ENCODE measurements around the gene TRIM66. TPM values are rescaled to one million over a fixed set of nuclear protein-coding genes. Genes with fewer than 3 reads are reported as not detected.

Gene TRIM66
- total and polyA plus RNA-seq, 2 experiments from 2014 or later, result 1.0 to 3.3 TPM

GRCh38 chr11:8652140-8652539 is 30.3 kb downstream of the TRIM66 start:
- Histone ChIP-seq H3K27ac (ENCODE audit: low read depth) (no peak overlapping the region), H3K79me2 (replicated peaks; ENCODE audit: insufficient read depth) (no peaks in the 10 kb centered on the region), H3K36me3 (ENCODE audit: insufficient read depth) (no peaks in the 10 kb centered on the region), H2AFZ (no peak overlapping the region), H3F3A (replicated peaks; ENCODE audit: low read depth) (no peaks in the 10 kb centered on the region), H3K27me3 (ENCODE audit: insufficient read depth) (no peaks in the 10 kb centered on the region), H3K4me2 (no peak overlapping the region), H3K9me2 (ENCODE audit: insufficient read depth) (no peaks in the 10 kb centered on the region), H3K4me3 (no peak overlapping the region), H4K20me1 (replicated peaks; ENCODE audit: insufficient read depth) (no peaks in the 10 kb centered on the region), H3K4me1 (ENCODE audit: insufficient read depth) (no peaks in the 10 kb centered on the region)
- DNase-seq (ENCODE audit: low spot score) (no peak), ATAC-seq (no peak)
- Mint-ChIP-seq H3K27ac (no peak overlapping the region), H3K4me1 (no peaks in the 10 kb centered on the region), H3K27me3 (ENCODE audit: insufficient read depth, low read depth, poor library complexity) (peaks cover 2% of the 10 kb centered on the region), H3K36me3 (ENCODE audit: low read depth) (no peaks in the 10 kb centered on the region), H3K4me3 (no peak overlapping the region), H3K9me3 (no peaks in the 10 kb centered on the region)
- no peak for TF ChIP-seq STAT1 (IDR thresholded peaks at IDR 0.05; ENCODE audit: unreplicated experiment)
- TF ChIP-seq CTCF (conservative IDR thresholded peaks at IDR 0.05; ENCODE audit: low read depth in 2 of 2), result no peak

- Mint-ChIP-seq H3K9me3 (no peaks in the 10 kb centered on the region), H3K4me1 (no peaks in the 10 kb centered on the region), H3K27me3 (ENCODE audit: insufficient read depth, low read depth, poor library complexity) (peaks cover 2% of the 10 kb centered on the region), H3K27ac (no peak overlapping the region), H3K36me3 (ENCODE audit: low read depth) (no peaks in the 10 kb centered on the region), H3K4me3 (no peak overlapping the region)
- Histone ChIP-seq H3K4me1 (ENCODE audit: insufficient read depth) (no peaks in the 10 kb centered on the region), H3K36me3 (ENCODE audit: insufficient read depth) (no peaks in the 10 kb centered on the region), H3K4me2 (no peak overlapping the region), H3K4me3 (no peak overlapping the region), H4K20me1 (replicated peaks; ENCODE audit: insufficient read depth) (no peaks in the 10 kb centered on the region), H3K27me3 (ENCODE audit: insufficient read depth) (no peaks in the 10 kb centered on the region), H3K27ac (ENCODE audit: low read depth) (no peak overlapping the region), H2AFZ (no peak overlapping the region), H3F3A (replicated peaks; ENCODE audit: low read depth) (no peaks in the 10 kb centered on the region), H3K9me2 (ENCODE audit: insufficient read depth) (no peaks in the 10 kb centered on the region), H3K79me2 (replicated peaks; ENCODE audit: insufficient read depth) (no peaks in the 10 kb centered on the region)
- ATAC-seq (no peak), DNase-seq (ENCODE audit: low spot score) (no peak)
- TF ChIP-seq STAT1 (IDR thresholded peaks at IDR 0.05; ENCODE audit: unreplicated experiment) (no peak), CTCF (conservative IDR thresholded peaks at IDR 0.05; ENCODE audit: low read depth in 2 of 2) (no peak), NANOG (IDR thresholded peaks at IDR 0.05; ENCODE audit: borderline replicate concordance) (no peak), EZH2 (IDR thresholded peaks at IDR 0.05; ENCODE audit: low read depth, unreplicated experiment) (no peak), POLR2AphosphoS5 (IDR thresholded peaks at IDR 0.05; ENCODE audit: low read depth) (no peak), EZH2phosphoT487 (IDR thresholded peaks at IDR 0.05; ENCODE audit: unreplicated experiment) (no peak), ZNF114 (CRISPR knock-in tag; IDR thresholded peaks at IDR 0.05) (no peak), JUNB (IDR thresholded peaks at IDR 0.05; ENCODE audit: unreplicated experiment) (no peak)
- TF ChIP-seq, protein P1, sequence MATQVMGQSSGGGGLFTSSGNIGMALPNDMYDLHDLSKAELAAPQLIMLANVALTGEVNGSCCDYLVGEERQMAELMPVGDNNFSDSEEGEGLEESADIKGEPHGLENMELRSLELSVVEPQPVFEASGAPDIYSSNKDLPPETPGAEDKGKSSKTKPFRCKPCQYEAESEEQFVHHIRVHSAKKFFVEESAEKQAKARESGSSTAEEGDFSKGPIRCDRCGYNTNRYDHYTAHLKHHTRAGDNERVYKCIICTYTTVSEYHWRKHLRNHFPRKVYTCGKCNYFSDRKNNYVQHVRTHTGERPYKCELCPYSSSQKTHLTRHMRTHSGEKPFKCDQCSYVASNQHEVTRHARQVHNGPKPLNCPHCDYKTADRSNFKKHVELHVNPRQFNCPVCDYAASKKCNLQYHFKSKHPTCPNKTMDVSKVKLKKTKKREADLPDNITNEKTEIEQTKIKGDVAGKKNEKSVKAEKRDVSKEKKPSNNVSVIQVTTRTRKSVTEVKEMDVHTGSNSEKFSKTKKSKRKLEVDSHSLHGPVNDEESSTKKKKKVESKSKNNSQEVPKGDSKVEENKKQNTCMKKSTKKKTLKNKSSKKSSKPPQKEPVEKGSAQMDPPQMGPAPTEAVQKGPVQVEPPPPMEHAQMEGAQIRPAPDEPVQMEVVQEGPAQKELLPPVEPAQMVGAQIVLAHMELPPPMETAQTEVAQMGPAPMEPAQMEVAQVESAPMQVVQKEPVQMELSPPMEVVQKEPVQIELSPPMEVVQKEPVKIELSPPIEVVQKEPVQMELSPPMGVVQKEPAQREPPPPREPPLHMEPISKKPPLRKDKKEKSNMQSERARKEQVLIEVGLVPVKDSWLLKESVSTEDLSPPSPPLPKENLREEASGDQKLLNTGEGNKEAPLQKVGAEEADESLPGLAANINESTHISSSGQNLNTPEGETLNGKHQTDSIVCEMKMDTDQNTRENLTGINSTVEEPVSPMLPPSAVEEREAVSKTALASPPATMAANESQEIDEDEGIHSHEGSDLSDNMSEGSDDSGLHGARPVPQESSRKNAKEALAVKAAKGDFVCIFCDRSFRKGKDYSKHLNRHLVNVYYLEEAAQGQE (IDR thresholded peaks at IDR 0.05; ENCODE audit: unreplicated experiment), result no peak
- TF ChIP-seq, protein P2, sequence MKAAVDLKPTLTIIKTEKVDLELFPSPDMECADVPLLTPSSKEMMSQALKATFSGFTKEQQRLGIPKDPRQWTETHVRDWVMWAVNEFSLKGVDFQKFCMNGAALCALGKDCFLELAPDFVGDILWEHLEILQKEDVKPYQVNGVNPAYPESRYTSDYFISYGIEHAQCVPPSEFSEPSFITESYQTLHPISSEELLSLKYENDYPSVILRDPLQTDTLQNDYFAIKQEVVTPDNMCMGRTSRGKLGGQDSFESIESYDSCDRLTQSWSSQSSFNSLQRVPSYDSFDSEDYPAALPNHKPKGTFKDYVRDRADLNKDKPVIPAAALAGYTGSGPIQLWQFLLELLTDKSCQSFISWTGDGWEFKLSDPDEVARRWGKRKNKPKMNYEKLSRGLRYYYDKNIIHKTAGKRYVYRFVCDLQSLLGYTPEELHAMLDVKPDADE (IDR thresholded peaks at IDR 0.05), result no peak
These were observed 32.0 kb downstream of the TRIM66 start for GRCh38 chr11:8650401-8650990.
